GM19193 (cell line): ENCODE measurements around the gene CPB2.

Experiments used
- POLR2A ChIP-seq: IDR thresholded peaks from 4 replicates; pipeline ENCODE4 v1.6.1; 2011; ENCODE audit not compliant: insufficient read depth, insufficient read length; ENCODE audit errors: extremely low read depth

The CPB2 gene

DNA sequence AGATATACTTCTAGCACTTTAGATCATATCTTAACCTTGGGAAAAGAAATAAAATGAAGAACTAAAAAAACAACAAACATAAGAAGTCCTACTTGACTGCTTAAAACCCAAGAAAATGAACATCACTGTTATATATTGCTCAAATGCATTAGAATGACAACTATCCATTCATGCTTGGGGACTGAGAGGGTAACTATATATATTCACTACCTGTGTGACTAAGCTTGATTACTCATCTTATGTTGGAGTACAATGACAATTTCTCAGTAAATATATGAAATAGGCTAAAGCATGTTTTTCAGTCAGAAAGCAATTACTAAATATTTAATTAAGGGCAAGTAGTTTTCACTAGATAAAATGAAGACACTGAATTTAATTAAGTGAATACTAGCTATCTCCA lies 92.4 kb downstream of the CPB2 start:
- no peak for TF ChIP-seq POLR2A

- no peak for TF ChIP-seq POLR2A
These were observed 94.7 kb downstream of the CPB2 start for GRCh38 chr13:46010148-46010547.

GRCh38 chr13:46008631-46009030 lies 96.2 kb downstream of the CPB2 start:
- TF ChIP-seq POLR2A: no peak

GRCh38 chr13:46006688-46007452 lies 98.0 kb downstream of the CPB2 start:
- no peak for TF ChIP-seq POLR2A

DNA sequence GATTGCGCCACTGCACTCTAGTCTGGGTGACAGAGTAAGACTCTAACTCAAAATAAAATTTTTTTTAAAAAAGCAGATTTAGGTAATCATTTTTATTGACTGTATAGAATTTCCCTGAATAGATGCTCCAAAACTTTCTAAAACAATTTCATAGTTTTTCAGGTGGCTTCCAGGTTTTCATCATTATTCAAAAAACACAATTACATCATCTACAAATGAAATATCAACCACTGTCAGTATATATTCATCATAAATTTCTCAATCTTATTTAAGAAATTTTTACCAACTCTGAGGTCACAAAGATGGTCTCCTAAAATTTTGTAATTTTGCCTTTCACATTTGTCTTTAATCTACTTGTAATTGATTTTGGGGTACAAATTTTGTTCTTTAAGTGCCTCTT lies 100.3 kb downstream of the CPB2 start:
- no peak for TF ChIP-seq POLR2A
